Muscle layer of duodenum (tissue), 2 donors: ENCODE measurements around the gene CNPY1.

Experiments used
- H3K27ac ChIP-seq: one replicate; pipeline ENCODE4 v1.7.0; 2013; ENCODE audit warnings: mild to moderate bottlenecking, low read length
- H3K27me3 ChIP-seq: one replicate; pipeline ENCODE4 v1.7.0; 2013; ENCODE audit warnings: low read depth, mild to moderate bottlenecking, control low read depth, low read length
- H3K36me3 ChIP-seq, 2 donors: one replicate each; pipeline ENCODE4 v1.7.0; 2013; ENCODE audit warnings: low read length in 2 of 2, control low read depth in 1 of 2, mild to moderate bottlenecking in 1 of 2; ENCODE audit not compliant: insufficient read depth in 2 of 2, control insufficient read depth in 1 of 2
- H3K4me1 ChIP-seq, 2 donors: one replicate each; pipeline ENCODE4 v1.7.0; 2013; ENCODE audit warnings: low read length in 2 of 2, mild to moderate bottlenecking in 2 of 2, control low read depth in 1 of 2, moderate library complexity in 1 of 2; ENCODE audit not compliant: insufficient read depth in 2 of 2, control insufficient read depth in 1 of 2
- H3K4me3 ChIP-seq, 2 donors: one replicate each; pipeline ENCODE4 v1.7.0; 2013; ENCODE audit warnings: low read length in 2 of 2, low read depth in 1 of 2, mild to moderate bottlenecking in 1 of 2
- H3K9me3 ChIP-seq, 2 donors: one replicate each; pipeline ENCODE4 v1.7.0; 2013; ENCODE audit warnings: low read length in 2 of 2, control low read depth in 1 of 2, mild to moderate bottlenecking in 1 of 2; ENCODE audit not compliant: control insufficient read depth in 1 of 2
- donor health status: healthy.

CNPY1 gene

GRCh38 chr7:155459700-155460461, 86.5 kb downstream of the CNPY1 start:
- no peak overlapping the region for H3K27ac ChIP-seq
- no peaks in the 10 kb centered on the region for H3K36me3 ChIP-seq
- peaks cover 2 to 38% of the 10 kb centered on the region in 2 donors for H3K4me1 ChIP-seq
- H3K9me3 ChIP-seq, result no peaks in the 10 kb centered on the region
- no peak overlapping the region for H3K4me3 ChIP-seq
- peaks cover 84% of the 10 kb centered on the region for H3K27me3 ChIP-seq

DNA sequence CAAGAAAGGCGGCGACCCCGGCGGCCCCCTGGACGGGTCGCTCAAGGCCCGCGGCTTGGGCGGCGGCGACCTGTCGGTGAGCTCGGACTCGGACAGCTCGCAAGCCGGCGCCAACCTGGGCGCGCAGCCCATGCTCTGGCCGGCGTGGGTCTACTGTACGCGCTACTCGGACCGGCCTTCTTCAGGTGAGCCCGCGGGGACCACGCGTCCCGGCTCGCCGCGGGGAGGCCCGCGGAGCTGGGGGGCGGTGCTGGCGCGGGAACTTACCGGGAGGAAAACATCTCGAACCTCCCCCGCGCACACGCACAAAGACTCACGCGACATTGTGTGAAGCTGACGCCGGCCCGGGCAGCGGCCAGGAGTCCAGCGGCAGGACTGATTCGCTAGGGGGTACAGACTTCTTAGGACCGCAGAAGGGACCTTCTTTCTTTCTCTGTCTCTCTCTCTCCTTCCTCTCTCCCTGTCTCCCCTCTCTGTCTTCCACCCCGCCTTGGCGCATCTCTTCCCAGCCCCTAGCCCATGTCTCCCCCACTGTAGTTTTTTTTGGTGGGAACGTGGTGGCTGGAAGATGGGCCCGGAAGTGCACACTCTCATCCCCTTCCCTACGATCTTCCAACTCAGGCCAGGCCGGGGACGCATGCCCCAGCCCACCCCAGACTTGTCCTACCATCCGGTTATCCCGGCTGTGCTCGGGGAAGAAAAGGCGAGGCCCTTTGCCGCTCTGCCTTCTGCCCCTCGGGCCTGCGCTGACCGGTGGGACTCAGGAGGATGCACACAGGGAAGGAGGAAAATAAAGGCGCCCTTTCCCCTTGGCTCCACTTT, 87.3 kb downstream of the CNPY1 start:
- Histone ChIP-seq H3K4me3 (peak overlapping the region in 1 of 2 donors; percentile 29), H3K27ac (no peak overlapping the region)

DNA sequence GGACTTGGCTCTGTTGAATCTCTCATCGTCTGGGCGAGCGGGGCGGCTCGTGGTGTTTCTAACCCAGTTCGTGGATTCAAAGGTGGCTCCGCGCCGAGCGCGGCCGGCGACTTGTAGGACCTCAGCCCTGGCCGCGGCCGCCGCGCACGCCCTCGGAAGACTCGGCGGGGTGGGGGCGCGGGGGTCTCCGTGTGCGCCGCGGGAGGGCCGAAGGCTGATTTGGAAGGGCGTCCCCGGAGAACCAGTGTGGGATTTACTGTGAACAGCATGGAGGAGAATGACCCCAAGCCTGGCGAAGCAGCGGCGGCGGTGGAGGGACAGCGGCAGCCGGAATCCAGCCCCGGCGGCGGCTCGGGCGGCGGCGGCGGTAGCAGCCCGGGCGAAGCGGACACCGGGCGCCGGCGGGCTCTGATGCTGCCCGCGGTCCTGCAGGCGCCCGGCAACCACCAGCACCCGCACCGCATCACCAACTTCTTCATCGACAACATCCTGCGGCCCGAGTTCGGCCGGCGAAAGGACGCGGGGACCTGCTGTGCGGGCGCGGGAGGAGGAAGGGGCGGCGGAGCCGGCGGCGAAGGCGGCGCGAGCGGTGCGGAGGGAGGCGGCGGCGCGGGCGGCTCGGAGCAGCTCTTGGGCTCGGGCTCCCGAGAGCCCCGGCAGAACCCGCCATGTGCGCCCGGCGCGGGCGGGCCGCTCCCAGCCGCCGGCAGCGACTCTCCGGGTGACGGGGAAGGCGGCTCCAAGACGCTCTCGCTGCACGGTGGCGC, 88.1 kb downstream of the CNPY1 start, which contains the start of gene EN2:
TSS of gene EN2 (plus strand) at position 19 of the 767 bp plus-strand sequence. CDS start at position 268, 249 bp downstream.
- peaks cover 83% of the 10 kb centered on the region for H3K27me3 ChIP-seq
- H3K4me1 ChIP-seq, result peaks cover 2 to 53% of the 10 kb centered on the region in 2 donors
- no peak within 1 kb of the TSS for H3K27ac ChIP-seq
- H3K4me3 ChIP-seq, result peak within 1 kb of the TSS; percentile 68 to 69
- no peaks in the 10 kb centered on the region for H3K36me3 ChIP-seq
- no peaks in the 10 kb centered on the region for H3K9me3 ChIP-seq

More for the DNA sequence above, 87.3 kb downstream of the CNPY1 start:
- peaks cover 84% of the 10 kb centered on the region for H3K27me3 ChIP-seq
- peaks cover 2 to 46% of the 10 kb centered on the region in 2 donors for H3K4me1 ChIP-seq
- no peaks in the 10 kb centered on the region for H3K9me3 ChIP-seq
- no peaks in the 10 kb centered on the region for H3K36me3 ChIP-seq

GRCh38 chr7:155457544-155458110, 88.7 kb downstream of the CNPY1 start:
- Histone ChIP-seq H3K4me3 (peak overlapping the region in 1 of 2 donors; percentile 69), H3K9me3 (no peaks in the 10 kb centered on the region), H3K4me1 (peaks cover 2 to 53% of the 10 kb centered on the region in 2 donors), H3K36me3 (no peaks in the 10 kb centered on the region), H3K27ac (no peak overlapping the region), H3K27me3 (peaks cover 83% of the 10 kb centered on the region)

DNA sequence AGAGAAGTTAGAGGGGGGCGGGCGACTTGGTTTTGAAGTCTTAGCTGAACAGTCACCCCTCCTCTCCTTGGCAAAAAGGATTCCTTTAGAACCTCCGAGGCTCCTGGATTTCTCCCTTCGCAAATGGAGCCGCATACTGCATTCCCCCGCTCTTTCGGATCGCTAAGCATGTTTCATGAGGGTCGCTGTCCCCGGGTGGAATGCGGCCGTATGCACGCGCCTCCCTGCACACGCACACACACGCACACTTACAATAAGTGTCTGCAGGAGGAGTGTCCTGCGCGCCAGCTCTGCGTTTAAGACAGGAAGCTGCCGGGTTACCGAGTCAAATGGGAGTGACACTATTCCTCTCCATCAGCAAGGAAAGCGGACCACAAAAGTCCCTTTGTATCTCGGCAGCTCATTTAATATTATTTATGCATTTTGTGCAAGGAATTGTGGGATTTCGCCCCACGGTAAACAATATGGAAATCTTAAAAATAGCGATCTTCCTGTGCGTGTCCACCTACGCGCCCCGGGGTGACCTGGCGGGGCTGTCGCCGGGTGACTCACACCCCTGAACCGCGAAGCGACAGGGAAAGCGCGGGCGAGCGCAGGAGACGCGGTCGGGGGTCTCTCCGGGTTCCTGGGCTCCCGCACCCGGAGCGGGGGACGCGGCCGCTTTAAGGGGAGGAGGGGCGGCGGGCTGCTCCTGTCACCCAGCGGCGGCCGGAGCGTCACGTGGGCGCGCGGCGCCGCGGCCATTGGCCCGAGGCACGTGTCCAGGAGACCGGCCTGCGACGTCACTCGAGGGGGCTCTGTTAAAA, 89.4 kb downstream of the CNPY1 start:
- H3K9me3 ChIP-seq, result no peaks in the 10 kb centered on the region
- peaks cover 2 to 53% of the 10 kb centered on the region in 2 donors for H3K4me1 ChIP-seq
- no peaks in the 10 kb centered on the region for H3K36me3 ChIP-seq
- H3K27ac ChIP-seq, result no peak overlapping the region
- peaks cover 80% of the 10 kb centered on the region for H3K27me3 ChIP-seq
- H3K4me3 ChIP-seq, result peak overlapping the region; percentile 68 to 69

DNA sequence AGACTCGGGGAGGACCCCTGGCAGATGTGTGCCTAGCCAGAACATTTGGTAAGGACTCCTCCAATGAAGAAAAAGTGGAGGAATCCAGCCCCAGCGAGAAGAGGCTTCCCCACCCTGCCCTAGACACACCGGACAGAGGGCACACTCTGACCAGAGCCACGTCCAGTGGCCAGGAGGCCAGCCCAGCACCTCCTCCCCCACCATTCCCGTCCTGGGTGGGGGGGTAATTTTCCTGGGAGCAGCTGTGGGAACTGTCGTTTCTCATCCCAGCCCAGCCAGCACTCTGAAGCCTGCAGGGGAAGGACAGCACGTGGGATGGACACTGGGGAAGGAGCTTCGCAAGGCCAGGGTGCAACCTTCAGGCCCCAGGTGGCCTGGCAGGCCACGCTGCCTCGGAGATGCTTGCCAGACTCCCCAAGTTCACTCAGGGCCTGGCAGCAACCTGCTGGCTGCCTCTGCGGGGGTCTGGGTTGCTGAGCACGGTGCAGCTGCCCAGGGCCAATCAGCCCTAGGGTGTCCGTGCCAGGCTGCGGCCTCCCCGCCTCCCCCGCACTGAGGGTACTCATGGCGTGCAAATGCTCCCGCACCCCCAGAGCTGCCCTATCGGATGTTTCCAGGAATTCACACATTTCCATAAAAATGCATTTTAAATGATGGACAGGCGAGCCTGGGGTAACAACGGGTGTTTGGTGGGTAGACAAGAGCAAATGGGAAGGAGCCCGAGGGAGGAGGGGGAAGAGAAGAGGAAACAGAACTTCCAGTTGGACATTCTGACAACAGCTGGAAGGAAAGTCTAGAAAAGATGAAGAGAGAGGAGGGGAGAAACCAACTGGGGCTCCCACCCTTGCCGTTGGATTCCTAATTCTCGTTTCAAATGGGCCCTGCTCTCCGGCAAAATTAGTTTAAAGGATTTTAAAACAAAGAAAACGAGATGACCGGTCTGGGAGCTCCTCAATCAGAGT, 90.3 kb downstream of the CNPY1 start:
- Histone ChIP-seq H3K27me3 (peaks cover 80% of the 10 kb centered on the region), H3K4me3 (peak overlapping the region in 1 of 2 donors; percentile 69), H3K4me1 (peaks cover 2 to 56% of the 10 kb centered on the region in 2 donors)

DNA sequence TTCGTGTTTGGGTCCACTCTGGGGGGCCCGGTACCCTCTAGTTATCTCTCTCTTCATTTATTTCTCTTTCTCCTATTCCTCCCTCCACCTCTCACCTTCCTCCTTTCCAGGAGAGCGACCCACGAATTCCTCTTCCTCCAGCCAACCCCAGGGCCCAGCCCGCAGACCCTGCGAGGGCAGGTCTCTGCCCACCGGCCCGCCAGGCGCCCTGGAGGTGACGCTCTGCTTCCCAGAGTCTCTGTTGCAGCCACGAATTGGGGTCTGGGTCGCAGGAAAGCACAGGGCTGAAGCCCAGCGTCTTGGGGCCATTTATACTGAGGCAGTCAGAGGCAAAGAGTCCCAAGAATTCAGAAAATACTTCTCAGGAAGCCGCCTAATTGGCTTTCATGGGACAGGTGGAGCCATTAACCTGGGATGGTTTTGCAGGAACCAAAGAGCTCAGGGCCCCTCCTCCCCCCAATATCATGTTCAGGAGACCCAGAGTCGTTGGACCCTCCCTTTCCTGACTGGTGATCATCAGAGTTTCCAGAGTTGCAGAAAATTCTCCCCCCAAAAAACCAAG, 91.1 kb downstream of the CNPY1 start:
- H3K4me1 ChIP-seq, result peaks cover 2 to 64% of the 10 kb centered on the region in 2 donors
- no peaks in the 10 kb centered on the region for H3K36me3 ChIP-seq
- H3K27ac ChIP-seq, result no peak overlapping the region
- no peak overlapping the region for H3K4me3 ChIP-seq
- H3K9me3 ChIP-seq, result no peaks in the 10 kb centered on the region
- peaks cover 79% of the 10 kb centered on the region for H3K27me3 ChIP-seq

More for the DNA sequence above, 90.3 kb downstream of the CNPY1 start:
- Histone ChIP-seq H3K27ac (no peak overlapping the region), H3K9me3 (no peaks in the 10 kb centered on the region), H3K36me3 (no peaks in the 10 kb centered on the region)

- Histone ChIP-seq H3K9me3 (no peaks in the 10 kb centered on the region), H3K27me3 (peaks cover 79% of the 10 kb centered on the region), H3K36me3 (no peaks in the 10 kb centered on the region), H3K4me3 (peak overlapping the region in 1 of 2 donors; percentile 26), H3K27ac (no peak overlapping the region), H3K4me1 (peaks cover 2 to 67% of the 10 kb centered on the region in 2 donors)
Observed at GRCh38 chr7:155454183-155455112, 91.9 kb downstream of the CNPY1 start.
